ENCODE results near the gene SLC51B.

SLC51B gene

GRCh38 chr15:65032801-65033537, 12.2 kb upstream of the SLC51B start:
- no peak overlapping the region for H3K4me3 ChIP-seq (ENCODE audit: low read length)

GRCh38 chr15:65033659-65034269, 11.4 kb upstream of the SLC51B start:
- no peak overlapping the region for H3K4me3 ChIP-seq (ENCODE audit: low read length)
- peak; percentile 52 for DNase-seq (ENCODE audit: low read depth)
- TF ChIP-seq CTCF (conservative IDR thresholded peaks at IDR 0.05; ENCODE audit: low read length) = peak; percentile 77

More at GRCh38 chr15:65032801-65033537, 12.2 kb upstream of the SLC51B start:
- TF ChIP-seq CTCF (conservative IDR thresholded peaks at IDR 0.05; ENCODE audit: low read length) = peak; percentile 65
- peak; percentile 53 for DNase-seq (ENCODE audit: low read depth)

- H3K4me3 ChIP-seq (ENCODE audit: low read length) = no peak overlapping the region
- DNase-seq (ENCODE audit: low read depth) = no peak
- no peak for TF ChIP-seq CTCF (conservative IDR thresholded peaks at IDR 0.05; ENCODE audit: low read length)
These were observed 10.5 kb upstream of the SLC51B start for GRCh38 chr15:65034719-65035118.

- TF ChIP-seq CTCF (conservative IDR thresholded peaks at IDR 0.05; ENCODE audit: low read length) = no peak
- H3K4me3 ChIP-seq (ENCODE audit: low read length) = no peak overlapping the region
- DNase-seq (ENCODE audit: low read depth) = no peak
These were observed 7.9 kb upstream of the SLC51B start for GRCh38 chr15:65037309-65037708.

GRCh38 chr15:65038428-65038827, 6.8 kb upstream of the SLC51B start:
- no peak for DNase-seq (ENCODE audit: low read depth)
- TF ChIP-seq CTCF (conservative IDR thresholded peaks at IDR 0.05; ENCODE audit: low read length) = no peak
- no peak overlapping the region for H3K4me3 ChIP-seq (ENCODE audit: low read length)

- no peak for DNase-seq (ENCODE audit: low read depth)
- H3K4me3 ChIP-seq (ENCODE audit: low read length) = no peak overlapping the region
- no peak for TF ChIP-seq CTCF (conservative IDR thresholded peaks at IDR 0.05; ENCODE audit: low read length)
These were observed 6.4 kb upstream of the SLC51B start for GRCh38 chr15:65038836-65039235.

GRCh38 chr15:65040461-65040860, 4.7 kb upstream of the SLC51B start:
- no peak for DNase-seq (ENCODE audit: low read depth)
- no peak overlapping the region for H3K4me3 ChIP-seq (ENCODE audit: low read length)
- no peak for TF ChIP-seq CTCF (conservative IDR thresholded peaks at IDR 0.05; ENCODE audit: low read length)
